DMS53 (cell line): ENCODE results near the gene MAGED2.
"Not testable (repeated sequence)": the region's sequence is repeated elsewhere in the genome, so short reads cannot be mapped to it uniquely, and the experiment has no call there.

ENCODE experiments used
- DNase-seq: peaks from one replicate; lab custom pipeline; 2025; lab: John Stamatoyannopoulos, UW

The MAGED2 gene

GRCh38 chrX:54819201-54819600 is 11.7 kb downstream of the MAGED2 start:
- no peak for DNase-seq

GRCh38 chrX:54820737-54821136 is 13.2 kb downstream of the MAGED2 start:
- no peak for DNase-seq

GRCh38 chrX:54821310-54821709 is 13.8 kb downstream of the MAGED2 start:
- no peak for DNase-seq

- DNase-seq, result no peak
Observed at GRCh38 chrX:54824195-54824594, 16.6 kb downstream of the MAGED2 start.

- DNase-seq, result no peak
Observed at GRCh38 chrX:54824722-54825121, 17.2 kb downstream of the MAGED2 start.

- peak; percentile 43 for DNase-seq
Observed at GRCh38 chrX:54825716-54826438, 18.3 kb downstream of the MAGED2 start.

DNA sequence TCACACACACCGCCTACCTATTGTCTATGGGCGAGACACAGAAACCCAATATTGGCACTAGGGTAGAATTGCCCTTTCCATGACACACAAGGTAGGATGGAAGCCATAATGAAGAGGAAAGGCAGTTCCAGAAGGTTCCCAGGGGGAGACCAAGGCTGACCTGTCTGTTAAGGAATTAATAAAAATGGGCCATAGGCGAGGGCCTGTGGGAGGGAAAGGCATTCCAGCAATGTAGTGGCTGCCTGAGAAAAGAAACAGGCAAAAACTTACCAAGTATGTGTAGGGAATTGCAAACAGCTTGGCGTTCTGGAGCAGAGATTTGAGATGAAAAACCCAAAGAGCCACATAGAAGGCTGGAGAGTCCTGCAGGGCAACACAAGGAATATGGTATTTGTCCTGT is 19.1 kb downstream of the MAGED2 start:
- no peak for DNase-seq

DNA sequence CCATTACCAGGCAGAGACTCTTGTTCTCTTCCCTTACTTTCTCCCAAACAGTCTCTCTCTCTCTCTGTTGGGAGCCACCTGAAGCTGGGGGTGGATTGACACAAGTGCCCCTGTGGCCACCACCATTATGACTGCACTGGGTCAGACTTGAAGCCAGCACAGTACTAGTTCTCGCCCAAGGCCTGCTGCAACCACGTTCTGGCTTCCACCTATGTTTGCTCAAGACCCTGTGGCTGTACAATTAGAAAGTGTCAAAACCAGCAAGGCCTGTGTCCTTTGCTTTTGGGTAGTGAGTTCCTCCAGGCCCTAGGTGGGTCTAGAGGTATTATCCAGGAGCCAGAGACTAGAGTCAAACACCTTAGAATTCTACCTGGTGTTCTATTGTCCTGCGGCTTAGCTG is 31.0 kb downstream of the MAGED2 start:
- no peak for DNase-seq

DNA sequence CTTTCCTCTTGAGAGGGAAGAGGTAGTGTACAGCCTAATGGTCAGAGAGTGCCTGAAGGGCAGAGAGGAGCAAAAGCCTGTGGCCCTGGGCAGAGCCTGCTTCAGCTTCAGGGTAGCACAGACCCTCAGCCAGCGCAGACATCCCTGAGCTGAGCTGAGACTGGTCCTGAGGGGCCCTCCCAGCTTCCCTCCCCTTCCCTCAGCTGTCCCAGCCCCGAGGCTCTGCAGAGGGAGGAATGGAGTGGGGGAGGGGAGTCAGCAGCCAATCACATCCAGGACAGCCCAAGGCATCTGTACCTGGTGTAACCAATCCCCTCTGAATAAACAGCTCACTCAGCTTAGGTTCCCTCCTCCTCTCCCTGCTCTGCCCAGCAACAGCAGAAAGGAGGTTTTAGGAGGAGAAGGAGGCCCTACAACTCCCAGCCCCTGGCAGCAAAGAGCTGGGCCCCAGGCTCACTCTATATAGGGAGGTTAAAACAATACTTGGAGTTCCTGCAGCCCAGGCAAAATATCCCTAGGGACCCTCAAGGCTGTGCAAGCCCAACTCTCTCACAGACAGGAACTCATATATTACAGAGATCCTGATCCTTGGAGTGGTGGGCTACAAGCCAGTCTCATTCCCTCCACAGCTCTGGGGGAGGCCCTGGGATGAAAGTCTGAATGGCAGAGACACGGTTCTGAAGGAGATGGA is 33.8 kb downstream of the MAGED2 start:
- not testable (repeated sequence) for DNase-seq

DNA sequence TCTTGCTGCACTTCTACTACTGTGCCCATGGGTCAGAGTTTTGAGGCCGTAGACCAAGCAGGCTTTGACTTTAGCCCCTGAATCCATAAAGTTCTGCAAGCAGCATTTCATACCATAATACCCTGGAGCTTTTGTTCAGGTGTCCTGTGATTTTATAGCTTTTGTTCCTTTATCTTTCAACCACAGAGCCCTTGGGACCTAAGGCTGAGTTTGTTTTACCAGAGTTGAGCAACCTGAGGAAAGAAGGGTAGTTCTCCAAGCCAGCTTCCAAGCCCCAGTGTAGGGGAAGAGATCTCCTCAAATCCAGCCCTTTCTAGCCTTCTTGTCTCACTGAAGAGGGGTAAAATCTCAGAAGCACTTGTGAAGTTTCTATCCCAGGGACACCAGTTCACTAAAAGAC is 35.1 kb downstream of the MAGED2 start:
- DNase-seq, result no peak

GRCh38 chrX:54843050-54843449 is 35.5 kb downstream of the MAGED2 start:
- DNase-seq, result no peak

GRCh38 chrX:54847700-54848099 is 40.2 kb downstream of the MAGED2 start:
- not testable (repeated sequence) for DNase-seq

DNA sequence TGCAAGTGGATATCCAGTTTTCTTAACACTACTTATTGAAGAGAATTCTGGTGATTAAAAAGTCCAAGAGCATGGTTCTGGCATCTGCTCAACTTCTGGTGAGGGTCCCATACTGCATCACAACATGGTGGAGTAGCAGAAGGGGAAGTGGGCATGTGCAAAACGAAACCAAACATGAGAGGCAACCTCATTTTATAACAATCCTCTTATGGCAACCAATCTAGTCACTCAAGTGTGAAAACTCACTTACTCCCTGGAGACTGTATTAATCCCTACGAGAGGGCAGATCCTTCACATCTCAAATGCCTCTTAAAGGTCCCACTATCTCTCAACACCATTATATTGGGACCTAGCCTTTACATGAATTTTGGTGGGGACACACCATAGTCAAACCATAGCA is 57.7 kb downstream of the MAGED2 start:
- DNase-seq, result no peak
